GM10248 (cell line): ENCODE data around the gene CLEC16A.
A peak's percentile ranks its signal among the peaks of the same experiment; 100 is the strongest.

ENCODE experiments used
- CTCF ChIA-PET: fragments of 300-600 bp; sonication (Branson Sonifier 250); formaldehyde crosslinking; extraction: SDS; loops from one replicate; lab custom pipeline; 2021; ENCODE audit warnings: antibody characterized with exemption; lab: Yijun Ruan, JAX
- POLR2A ChIA-PET: fragments of 350-650 bp; sonication (Branson Sonifier 250); formaldehyde crosslinking; extraction: SDS; loops from one replicate; lab custom pipeline; 2020; ENCODE audit warnings: antibody characterized with exemption; lab: Yijun Ruan, JAX
- DNase-seq: peaks from one replicate; pipeline ENCODE4 v3.0.0; 2012; ENCODE audit errors: extremely low spot score
- CTCF ChIP-seq: IDR thresholded peaks from 2 replicates; pipeline ENCODE4 v1.5.1; 2012; ENCODE audit warnings: mild to moderate bottlenecking, low read depth; ENCODE audit errors: extremely low read depth, missing control alignments, control extremely low read depth

CLEC16A gene

GRCh38 chr16:10967986-10968385, 23.6 kb downstream of the CLEC16A start:
- ChIA-PET CTCF (interaction anchor here (1.1 to 17.4 kb wide), 9 partner anchors 12 to 440 kb away, joined by 3 to 305 read pairs (median 5); partner anchors contain the start of genes CLEC16A, SOCS1 and TNP2), POLR2A (interaction anchor here (1.4 to 1.8 kb wide), 2 partner anchors 287 to 288 kb away, joined by 3 to 7 read pairs; partner anchors contain the start of gene SOCS1)
- TF ChIP-seq CTCF: no peak
- DNase-seq: no peak

GRCh38 chr16:10968498-10968897, 24.1 kb downstream of the CLEC16A start:
- CTCF ChIA-PET: interaction anchor here (1.1 to 17.4 kb wide), 10 partner anchors 12 to 440 kb away, joined by 3 to 305 read pairs (median 4); partner anchors contain the start of genes CLEC16A, SOCS1 and TNP2
- no peak for DNase-seq
- POLR2A ChIA-PET: interaction anchor here (1.8 kb wide), 1 partner anchor 287 kb away, joined by 7 read pairs; the partner anchor contains the start of gene SOCS1
- TF ChIP-seq CTCF: no peak

- DNase-seq: no peak
- ChIA-PET CTCF (interaction anchor here (1.3 to 17.4 kb wide), 6 partner anchors 10 to 380 kb away, joined by 3 to 305 read pairs (median 66); partner anchors contain the start of genes CLEC16A and SOCS1), POLR2A (interaction anchor here (1.8 kb wide), 1 partner anchor 286 kb away, joined by 7 read pairs; the partner anchor contains the start of gene SOCS1)
Observed at GRCh38 chr16:10969615-10970014, 25.3 kb downstream of the CLEC16A start.

DNA sequence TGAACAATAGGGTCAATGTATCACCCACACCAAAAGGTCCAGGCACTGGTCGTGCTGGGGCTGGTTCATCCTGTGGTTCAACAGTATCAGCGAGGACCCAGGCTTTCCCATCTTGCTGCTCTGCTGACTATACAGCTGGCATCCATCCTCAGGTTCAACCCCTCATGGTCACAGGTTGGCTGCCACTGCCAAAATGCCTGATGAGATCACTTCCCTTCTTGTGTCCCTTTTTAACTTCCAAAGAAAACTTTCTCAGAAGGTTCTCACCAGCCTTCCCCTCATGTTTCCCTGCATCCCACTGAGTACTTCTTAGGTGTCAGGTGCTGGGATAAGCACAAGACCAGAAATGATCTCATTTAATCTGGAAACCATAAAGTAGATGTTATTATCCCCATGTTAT, 25.7 kb downstream of the CLEC16A start:
- ChIA-PET CTCF (interaction anchor here (2.0 to 17.4 kb wide), 5 partner anchors 10 to 380 kb away, joined by 7 to 305 read pairs (median 124); partner anchors contain the start of genes CLEC16A and SOCS1), POLR2A (interaction anchor here (1.8 kb wide), 1 partner anchor 286 kb away, joined by 7 read pairs; the partner anchor contains the start of gene SOCS1)
- no peak for DNase-seq
- TF ChIP-seq CTCF: no peak

More at GRCh38 chr16:10969615-10970014, 25.3 kb downstream of the CLEC16A start:
- no peak for TF ChIP-seq CTCF

- ChIA-PET POLR2A (interaction anchor here (0.6 to 1.2 kb wide), 2 partner anchors 280 to 285 kb away, joined by 3 to 6 read pairs; partner anchors contain the start of gene SOCS1), CTCF (interaction anchor here (0.6 to 17.4 kb wide), 23 partner anchors 8 to 438 kb away, joined by 3 to 305 read pairs (median 4); partner anchors contain the start of genes CLEC16A and SOCS1)
- TF ChIP-seq CTCF: peak; percentile 64
- peak; percentile 48 for DNase-seq
Observed at GRCh38 chr16:10971560-10971961, 27.2 kb downstream of the CLEC16A start.

DNA sequence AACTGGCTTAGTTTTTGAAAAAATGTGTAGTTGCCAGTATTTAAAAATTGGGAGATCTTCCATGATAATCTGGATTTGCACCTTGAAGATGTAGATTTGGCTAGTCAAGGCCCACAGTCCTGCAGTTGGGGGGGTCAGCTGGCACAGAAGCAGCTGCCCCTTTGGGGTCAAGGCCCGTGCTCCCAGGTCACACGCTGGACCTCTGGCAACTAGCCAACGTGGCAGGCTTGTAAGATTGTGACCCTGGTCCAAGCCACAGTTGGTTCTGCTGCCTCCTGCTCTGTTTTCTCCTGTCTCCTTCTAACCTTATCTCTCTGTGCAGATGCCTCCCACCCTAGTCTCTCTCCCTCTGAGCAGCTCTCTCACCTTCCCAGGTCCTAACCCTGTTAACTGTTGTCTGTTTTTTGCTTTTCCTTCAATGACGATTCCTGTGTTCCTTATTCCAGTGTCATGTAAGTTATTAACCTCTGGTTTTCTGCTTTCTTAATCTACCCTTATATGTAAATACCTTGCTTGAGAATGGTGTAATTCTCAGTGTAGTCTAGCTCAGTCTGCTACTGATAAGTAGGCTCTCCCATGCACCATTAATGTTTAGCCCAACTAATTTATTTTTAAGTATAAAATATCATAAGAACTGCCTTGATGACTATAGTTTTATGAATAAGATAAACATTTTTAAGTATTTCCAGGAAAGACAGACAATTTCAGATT, 27.9 kb downstream of the CLEC16A start:
- CTCF ChIA-PET: interaction anchor here (1.1 to 17.4 kb wide), 8 partner anchors 8 to 433 kb away, joined by 3 to 305 read pairs (median 18); partner anchors contain the start of genes CLEC16A and SOCS1
- no peak for DNase-seq
- TF ChIP-seq CTCF: no peak
- POLR2A ChIA-PET: no interaction called here
